ENCODE results near the gene SSPN. TPM values are rescaled to one million over a fixed set of nuclear protein-coding genes. Genes with fewer than 3 reads are reported as not detected.

Gene SSPN
- total and polyA plus RNA-seq, 9 of the 15 experiments (the other 6 are each of a cell fraction or from before 2014, with no cell fraction given), result 0.40 TPM; not detected in 8

DNA sequence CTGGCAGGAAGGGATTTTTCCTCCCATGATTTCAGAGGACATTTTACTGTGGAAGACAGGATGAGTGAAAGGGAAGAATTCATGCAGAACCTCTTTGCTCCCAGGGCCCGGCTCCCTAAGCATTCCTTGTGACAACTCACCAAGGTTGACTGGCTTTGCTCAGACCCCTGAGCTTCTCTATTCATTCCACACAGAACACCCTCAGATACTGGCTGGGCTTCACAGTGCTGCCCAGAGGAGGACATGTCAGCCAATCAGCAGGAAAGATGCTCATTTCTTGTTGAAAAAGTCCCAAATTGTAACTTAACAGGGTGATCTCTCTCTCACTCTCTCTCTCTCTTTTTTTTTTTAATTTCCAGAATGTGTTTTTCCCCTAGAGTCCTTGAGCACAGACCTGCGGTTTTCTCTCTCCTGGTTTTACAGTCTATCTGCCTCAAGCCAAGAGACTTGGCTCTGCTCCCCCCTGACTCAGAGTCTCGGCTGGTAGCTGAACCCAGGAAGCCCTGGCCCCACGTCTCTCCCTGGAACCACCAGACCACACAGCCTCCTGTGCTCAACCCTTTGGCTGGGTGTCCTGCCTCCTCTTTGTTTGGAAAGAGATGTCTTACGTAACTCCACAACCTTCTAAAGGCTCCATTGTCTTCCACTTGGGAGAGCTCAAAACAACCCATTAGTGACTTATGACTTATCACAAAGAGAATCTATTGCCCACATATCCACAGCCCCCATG is 43.9 kb downstream of the SSPN start:
- Histone ChIP-seq H3K27me3 (ENCODE audit: control insufficient read depth in 2 of 2, insufficient read depth in 2 of 2, low read length in 2 of 2) (no peaks in the 10 kb centered on the region), H3K9me3 (replicated peaks; ENCODE audit: control insufficient read depth, insufficient read depth, low read depth, low read length) (no peaks in the 10 kb centered on the region), H3K4me1 (replicated peaks in 1 of 2; ENCODE audit: control insufficient read depth in 2 of 2, insufficient read depth in 2 of 2, low read length in 2 of 2) (no peaks in the 10 kb centered on the region; a peak in 3 of 5 replicates), H2AFZ (ENCODE audit: low read depth, low read length) (no peak overlapping the region), H3K9ac (ENCODE audit: insufficient read depth in 1 of 2, low read depth in 2 of 2, low read length in 2 of 2) (no peak overlapping the region), H3K9me1 (ENCODE audit: control insufficient read depth, insufficient read depth, low read length) (no peaks in the 10 kb centered on the region), H3K4me3 (no peak overlapping the region), H3K4me2 (ENCODE audit: insufficient read depth, low read length) (no peak overlapping the region), H3K79me2 (ENCODE audit: control insufficient read depth, insufficient read depth, low read length) (no peaks in the 10 kb centered on the region), H3K27ac (ENCODE audit: extremely low read depth, low read depth, low read length) (no peak overlapping the region), H3K36me3 (ENCODE audit: control insufficient read depth, insufficient read depth, low read length) (no peaks in the 10 kb centered on the region), H4K20me1 (replicated peaks; ENCODE audit: control insufficient read depth, insufficient read depth, low read length) (no peaks in the 10 kb centered on the region)
- ChIA-PET POLR2A (interaction anchor here (0.9 kb wide), 1 partner anchor 13 kb away, joined by 3 read pairs; no protein-coding TSS in a partner anchor), CTCF (ENCODE audit: low intra/inter-chr PET ratio) (no interaction called here)
- ATAC-seq (no peak), DNase-seq (ENCODE audit: extremely low read depth in 1 of 4, low spot score in 3 of 4) (no peak), FAIRE-seq (peak; percentile 19)
- intact Hi-C loops (cut with micrococcal nuclease), result no loop called here
- WGBS (ENCODE audit: insufficient coverage, low coverage, missing lambda C conversion rate), result 16% methylated on average over 4 of the region's 5 CpGs
- TF ChIP-seq SUPT5H (IDR thresholded peaks at IDR 0.05) (no peak), SMC3 (conservative IDR thresholded peaks at IDR 0.05; ENCODE audit: insufficient read depth, low read depth, low read length) (no peak), CEBPB (tag; IDR thresholded peaks at IDR 0.05) (peak; percentile 36; the same call in 1 of the 2 replicates), CEBPG (CRISPR knock-in tag; IDR thresholded peaks at IDR 0.05) (no peak), CEBPG (tag; conservative IDR thresholded peaks at IDR 0.05 in 1 of 2, IDR thresholded peaks at IDR 0.05 in 1 of 2) (peak in 1 of 2 experiments; percentile 43; a peak in 1 of 4 replicates), RAD21 (CRISPR knock-in tag; conservative IDR thresholded peaks at IDR 0.05 in 1 of 2, IDR thresholded peaks at IDR 0.05 in 1 of 2) (no peak), CHCHD3 (CRISPR knock-in tag; IDR thresholded peaks at IDR 0.05) (no peak), ZNF175 (CRISPR knock-in tag; IDR thresholded peaks at IDR 0.05; ENCODE audit: low read depth) (no peak)
- TF ChIP-seq, protein P1, sequence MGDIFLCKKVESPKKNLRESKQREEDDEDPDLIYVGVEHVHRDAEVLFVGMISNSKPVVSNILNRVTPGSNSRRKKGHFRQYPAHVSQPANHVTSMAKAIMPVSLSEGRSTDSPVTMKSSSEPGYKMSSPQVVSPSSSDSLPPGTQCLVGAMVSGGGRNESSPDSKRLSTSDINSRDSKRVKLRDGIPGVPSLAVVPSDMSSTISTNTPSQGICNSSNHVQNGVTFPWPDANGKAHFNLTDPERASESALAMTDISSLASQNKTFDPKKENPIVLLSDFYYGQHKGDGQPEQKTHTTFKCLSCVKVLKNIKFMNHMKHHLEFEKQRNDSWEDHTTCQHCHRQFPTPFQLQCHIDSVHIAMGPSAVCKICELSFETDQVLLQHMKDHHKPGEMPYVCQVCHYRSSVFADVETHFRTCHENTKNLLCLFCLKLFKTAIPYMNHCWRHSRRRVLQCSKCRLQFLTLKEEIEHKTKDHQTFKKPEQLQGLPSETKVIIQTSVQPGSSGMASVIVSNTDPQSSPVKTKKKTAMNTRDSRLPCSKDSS (IDR thresholded peaks at IDR 0.05; ENCODE audit: low read depth, partially characterized antibody), result no peak
- TF ChIP-seq, protein P2, sequence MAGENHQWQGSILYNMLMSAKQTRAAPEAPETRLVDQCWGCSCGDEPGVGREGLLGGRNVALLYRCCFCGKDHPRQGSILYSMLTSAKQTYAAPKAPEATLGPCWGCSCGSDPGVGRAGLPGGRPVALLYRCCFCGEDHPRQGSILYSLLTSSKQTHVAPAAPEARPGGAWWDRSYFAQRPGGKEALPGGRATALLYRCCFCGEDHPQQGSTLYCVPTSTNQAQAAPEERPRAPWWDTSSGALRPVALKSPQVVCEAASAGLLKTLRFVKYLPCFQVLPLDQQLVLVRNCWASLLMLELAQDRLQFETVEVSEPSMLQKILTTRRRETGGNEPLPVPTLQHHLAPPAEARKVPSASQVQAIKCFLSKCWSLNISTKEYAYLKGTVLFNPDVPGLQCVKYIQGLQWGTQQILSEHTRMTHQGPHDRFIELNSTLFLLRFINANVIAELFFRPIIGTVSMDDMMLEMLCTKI (IDR thresholded peaks at IDR 0.05; ENCODE audit: partially characterized antibody), result no peak
- in situ Hi-C loops (cut with MboI), result no loop called here
- no TSS peak for BruUV-seq (replicated peaks)

Measured in K562 (cell line).